Tibial nerve (tissue), 4 donors: ENCODE results near the gene GPR37L1. TPM values are rescaled to one million over a fixed set of nuclear protein-coding genes. Genes with fewer than 3 reads are reported as not detected.

Experiments used
- DNase-seq, 2 donors: peaks; one replicate each; pipeline ENCODE4 v3.0.0-alpha.2; 2019; ENCODE audit warnings: low spot score in 2 of 2
- H3K27ac ChIP-seq, 4 donors: fragments of 200-600 bp; sonication (generic) in 3 of 4; one replicate each; pipeline ENCODE4 v1.5.1; 2017 to 2019; ENCODE audit warnings: mild to moderate bottlenecking in 1 of 4
- H3K27me3 ChIP-seq, 2 donors: fragments of 200-600 bp; sonication (generic) in 1 of 2; one replicate each; pipeline versions ENCODE4 v1.5.1 to v1.6.0; 2017 to 2019
- H3K36me3 ChIP-seq, 3 donors: fragments of 200-600 bp; sonication (generic); one replicate each; pipeline ENCODE4 v1.5.1; 2018 to 2019
- H3K4me1 ChIP-seq, 4 donors: fragments of 200-600 bp; sonication (generic) in 3 of 4; one replicate each; pipeline ENCODE4 v1.5.1; 2017 to 2019
- H3K4me3 ChIP-seq, 4 donors: fragments of 200-600 bp; sonication (generic) in 3 of 4; one replicate each; pipeline ENCODE4 v1.5.1; 2017 to 2019; ENCODE audit warnings: mild to moderate bottlenecking in 1 of 4, moderate library complexity in 1 of 4
- H3K9me3 ChIP-seq, 4 donors: fragments of 200-600 bp; sonication (generic) in 3 of 4; one replicate each; pipeline ENCODE4 v1.5.1; 2017 to 2019
- CTCF ChIP-seq, 5 experiments: fragments of 200-600 bp in 3 of 5; fragments of 450-650 bp in 2 of 5; sonication (generic) in 3 of 5; IDR thresholded peaks; one replicate each; pipeline ENCODE4 v1.5.1; 2016 to 2019; ENCODE audit warnings: antibody characterized with exemption in 5 of 5, mild to moderate bottlenecking in 3 of 5, moderate library complexity in 2 of 5
- EP300 ChIP-seq, 2 donors: sonication (generic); formaldehyde crosslinking; IDR thresholded peaks; one replicate each; pipeline ENCODE4 v1.6.1; 2017; ENCODE audit warnings: antibody characterized with exemption in 2 of 2, mild to moderate bottlenecking in 1 of 2
- POLR2A ChIP-seq, 2 donors: fragments of 450-650 bp; IDR thresholded peaks; one replicate each; pipeline ENCODE4 v1.6.1; 2017; ENCODE audit warnings: antibody characterized with exemption in 2 of 2, mild to moderate bottlenecking in 2 of 2, moderate library complexity in 2 of 2
- WGBS, 2 donors: methylation state at CpG; one replicate each; pipeline ENCODE4 v1.1.5; 2018; 5-methylcytosine and 5-hydroxymethylcytosine counted together
- total RNA-seq, 4 donors: library from RNA; depleted of rRNA; stranded (reverse); fragments of >200 nt; gene quantifications; one replicate each; pipeline ENCODE4 v1.1.0, GENCODE V29; 2016

The GPR37L1 gene
- total RNA-seq, 4 donors from 2014 or later: 13.8 to 26.3 (median 24.3) TPM

GRCh38 chr1:202113690-202114300, 8.9 kb upstream of the GPR37L1 start:
- peak overlapping the region in 3 of 4 donors; percentile 61 to 77 (median 71) for H3K27ac ChIP-seq
- WGBS, 2 donors: 69% methylated on average over 2 of the region's 2 CpGs

DNA sequence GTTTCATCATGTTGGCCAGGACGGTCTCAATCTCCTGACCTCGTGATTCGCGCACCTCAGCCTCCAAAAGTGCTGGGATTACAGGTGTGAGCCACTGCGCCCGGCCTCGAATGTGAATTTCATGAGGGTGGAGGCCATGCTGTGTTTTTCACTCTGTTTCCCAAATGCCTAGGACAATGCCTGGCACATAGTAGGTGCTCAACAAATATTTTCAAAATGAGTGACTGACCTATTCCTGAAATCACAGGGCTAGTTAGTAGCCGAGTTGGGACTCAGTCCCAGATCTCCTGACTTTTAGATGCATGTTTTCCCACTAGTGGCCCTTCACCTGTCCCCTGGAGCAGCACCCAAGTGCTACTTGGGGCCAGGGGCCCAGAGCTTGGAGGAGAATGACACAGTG, 6.4 kb upstream of the GPR37L1 start:
- WGBS, 2 donors: 96 to 98% methylated on average over 8 of the region's 8 CpGs
- no peak overlapping the region for H3K4me3 ChIP-seq
- no peak for DNase-seq
- H3K27me3 ChIP-seq: no peaks in the 10 kb centered on the region
- TF ChIP-seq CTCF (IDR thresholded peaks at IDR 0.05): no peak
- no peaks in the 10 kb centered on the region for H3K9me3 ChIP-seq
- peaks cover 3 to 28% (median 17%) of the 10 kb centered on the region in 4 donors for H3K4me1 ChIP-seq
- H3K27ac ChIP-seq: no peak overlapping the region
- no peaks in the 10 kb centered on the region for H3K36me3 ChIP-seq

More at GRCh38 chr1:202113690-202114300, 8.9 kb upstream of the GPR37L1 start:
- no peaks in the 10 kb centered on the region for H3K9me3 ChIP-seq
- no peak for DNase-seq
- H3K36me3 ChIP-seq: no peaks in the 10 kb centered on the region
- no peak overlapping the region for H3K4me3 ChIP-seq
- peaks cover 3 to 19% (median 17%) of the 10 kb centered on the region in 4 donors for H3K4me1 ChIP-seq
- H3K27me3 ChIP-seq: no peaks in the 10 kb centered on the region
- no peak for TF ChIP-seq CTCF (IDR thresholded peaks at IDR 0.05)
- TF ChIP-seq EP300 (IDR thresholded peaks at IDR 0.05): no peak
- no peak for TF ChIP-seq POLR2A (IDR thresholded peaks at IDR 0.05)

DNA sequence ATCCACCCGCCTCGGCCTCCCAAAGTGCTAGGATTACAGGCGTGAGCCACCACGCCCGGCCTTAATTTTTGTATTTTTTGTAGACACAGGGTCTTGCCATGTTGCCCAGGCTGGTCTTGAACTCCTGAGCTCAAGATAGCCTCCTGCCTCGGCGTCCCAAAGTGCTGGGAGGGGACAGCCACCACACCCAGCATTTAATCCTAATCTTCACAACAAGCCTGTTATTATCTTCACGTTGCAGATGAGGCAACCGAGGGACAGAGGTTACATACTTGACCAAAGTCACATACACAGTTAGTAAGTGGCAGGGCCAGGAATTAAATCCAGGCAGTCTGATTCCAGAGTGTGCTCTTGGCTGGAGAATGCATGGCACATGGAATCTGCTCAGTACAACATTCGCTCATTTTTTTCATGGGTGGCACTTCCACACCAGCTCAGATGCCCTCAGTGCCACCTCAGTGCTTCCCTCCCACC, 4.8 kb upstream of the GPR37L1 start:
- Histone ChIP-seq H3K4me1 (peaks cover 3 to 40% (median 15%) of the 10 kb centered on the region in 4 donors), H3K27me3 (no peaks in the 10 kb centered on the region), H3K27ac (peak overlapping the region in 2 of 4 donors; percentile 19 to 55), H3K4me3 (no peak overlapping the region), H3K36me3 (no peaks in the 10 kb centered on the region), H3K9me3 (no peaks in the 10 kb centered on the region)
- 65 to 73% methylated on average over 10 of the region's 10 CpGs for WGBS, 2 donors
- DNase-seq: no peak
- TF ChIP-seq POLR2A (IDR thresholded peaks at IDR 0.05): no peak
- TF ChIP-seq CTCF (IDR thresholded peaks at IDR 0.05): no peak
- no peak for TF ChIP-seq EP300 (IDR thresholded peaks at IDR 0.05)

DNA sequence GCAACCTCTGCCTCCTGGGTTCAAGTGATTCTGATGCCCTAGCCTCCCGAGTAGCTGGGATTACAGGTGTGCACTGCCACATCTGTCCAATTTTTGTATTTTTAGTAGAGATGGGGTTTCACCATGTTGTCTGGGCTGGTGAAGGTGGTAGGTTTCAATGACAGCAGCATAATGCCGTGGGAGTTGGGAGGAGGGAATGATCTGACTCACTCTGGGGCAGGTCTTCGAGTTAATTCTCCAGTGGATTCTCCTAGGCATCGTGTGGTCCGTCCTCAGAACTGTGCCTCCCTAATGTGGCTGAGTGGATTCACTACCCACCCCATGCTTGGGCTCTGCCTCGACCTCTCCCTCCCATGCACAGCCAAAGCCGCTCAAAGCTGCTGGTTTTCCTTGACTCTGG, 1.7 kb upstream of the GPR37L1 start:
- Histone ChIP-seq H3K27me3 (no peaks in the 10 kb centered on the region), H3K4me1 (peaks cover 0 to 30% (median 4%) of the 10 kb centered on the region in 4 donors), H3K4me3 (no peak overlapping the region), H3K27ac (peak overlapping the region in 2 of 4 donors; percentile 93 to 98), H3K36me3 (no peaks in the 10 kb centered on the region), H3K9me3 (no peaks in the 10 kb centered on the region)
- WGBS, 2 donors: 66 to 72% methylated on average over 7 of the region's 7 CpGs
- TF ChIP-seq POLR2A (IDR thresholded peaks at IDR 0.05): no peak
- no peak for TF ChIP-seq EP300 (IDR thresholded peaks at IDR 0.05)
- TF ChIP-seq CTCF (IDR thresholded peaks at IDR 0.05): no peak
- DNase-seq: no peak

- Histone ChIP-seq H3K27me3 (no peaks in the 10 kb centered on the region), H3K27ac (peak overlapping the region; percentile 80 to 98 (median 88)), H3K9me3 (no peaks in the 10 kb centered on the region), H3K4me3 (peak overlapping the region; percentile 32 to 51 (median 40)), H3K36me3 (peaks cover 0 to 8% (median 0%) of the 10 kb centered on the region in 3 donors), H3K4me1 (peaks cover 0 to 51% (median 14%) of the 10 kb centered on the region in 4 donors)
- TF ChIP-seq EP300 (IDR thresholded peaks at IDR 0.05): no peak
- no peak for TF ChIP-seq CTCF (IDR thresholded peaks at IDR 0.05)
- TF ChIP-seq POLR2A (IDR thresholded peaks at IDR 0.05): no peak
- WGBS, 2 donors: 65 to 71% methylated on average over 9 to 10 of the region's 10 CpGs
- no peak for DNase-seq
Observed at GRCh38 chr1:202123336-202123813, 658 bp downstream of the GPR37L1 start.
